ES-I3 (cell line): Measurements from ENCODE around the gene RFX7.

ENCODE experiments used
- H3K36me3 ChIP-seq: 2 replicates; pipeline ENCODE4 v1.6.1; 2013; ENCODE audit warnings: mild to moderate bottlenecking, low read length, control low read depth, moderate library complexity; ENCODE audit not compliant: insufficient read depth
- H3K4me1 ChIP-seq: 2 replicates; pipeline ENCODE4 v1.6.1; 2013; ENCODE audit warnings: mild to moderate bottlenecking, control low read depth, low read length; ENCODE audit not compliant: insufficient read depth
- H3K9ac ChIP-seq: 2 replicates; pipeline ENCODE4 v1.6.1; 2013; ENCODE audit warnings: low read depth, mild to moderate bottlenecking, low read length, moderate library complexity
- H3K9me3 ChIP-seq: 2 replicates; pipeline ENCODE4 v1.6.1; 2013; ENCODE audit warnings: mild to moderate bottlenecking, low read length, moderate library complexity; ENCODE audit not compliant: control insufficient read depth, insufficient read depth

RFX7 gene

DNA sequence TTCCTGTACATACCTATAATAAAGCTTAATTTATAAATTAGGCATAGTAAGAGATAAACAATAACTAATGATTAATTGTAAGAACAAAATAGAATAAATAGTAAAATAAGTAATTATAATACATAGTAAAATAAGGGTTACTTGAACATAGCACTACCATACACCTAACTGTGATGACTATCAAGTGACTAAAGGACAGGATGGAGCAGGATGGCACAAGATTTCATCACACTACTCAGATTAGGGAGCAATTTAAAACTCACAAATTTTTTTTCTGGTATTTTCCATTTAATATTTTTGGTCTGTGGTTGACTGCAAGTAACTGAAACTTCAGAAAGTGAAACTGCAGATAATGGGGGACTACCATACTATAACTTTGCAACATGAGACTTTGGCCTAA is 14.8 kb downstream of the RFX7 start:
- Histone ChIP-seq H3K36me3 (peaks cover 8% of the 10 kb centered on the region; the same call in 1 of the 2 replicates), H3K4me1 (no peaks in the 10 kb centered on the region), H3K9me3 (peaks cover 37% of the 10 kb centered on the region), H3K9ac (no peak overlapping the region)

DNA sequence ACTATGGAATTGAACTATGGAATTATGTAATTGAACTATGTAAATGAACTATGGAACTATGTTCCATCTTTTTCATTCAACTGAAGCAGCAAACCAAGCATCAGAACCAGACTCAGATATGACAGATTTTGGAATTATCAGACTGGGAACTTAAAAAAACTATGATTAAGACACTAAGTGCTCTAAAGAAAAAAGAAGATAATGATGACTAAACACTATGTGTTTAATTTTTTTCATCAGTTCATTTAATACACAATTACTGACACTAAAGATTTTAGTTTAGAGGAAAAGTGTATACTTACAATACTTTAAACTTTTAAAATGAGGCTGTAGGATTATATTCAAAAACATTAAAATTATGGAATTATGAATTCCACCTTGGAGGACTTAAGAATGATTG is 15.3 kb downstream of the RFX7 start:
- peaks cover 36% of the 10 kb centered on the region for H3K9me3 ChIP-seq
- peaks cover 8% of the 10 kb centered on the region; the same call in 1 of the 2 replicates for H3K36me3 ChIP-seq
- H3K9ac ChIP-seq: no peak overlapping the region
- no peaks in the 10 kb centered on the region for H3K4me1 ChIP-seq

DNA sequence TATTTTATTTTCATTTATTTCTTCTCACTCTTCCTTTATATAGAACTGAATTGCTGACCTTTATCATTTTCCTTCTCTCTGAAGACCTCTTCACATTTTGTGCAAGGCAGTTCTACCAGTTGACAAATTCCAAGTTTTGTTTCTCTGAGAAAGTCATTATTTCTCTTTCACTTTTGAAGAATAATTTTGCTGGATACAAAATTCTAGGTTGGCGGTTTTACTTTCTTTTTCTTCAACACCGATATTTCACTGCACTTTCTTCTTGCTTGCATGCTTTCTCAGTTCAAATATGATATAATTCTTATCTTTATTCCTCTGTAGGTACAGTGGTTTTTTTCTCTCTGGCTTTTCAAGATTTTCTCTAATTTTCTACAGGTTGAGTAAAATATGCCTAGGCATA is 15.9 kb downstream of the RFX7 start:
- peaks cover 36% of the 10 kb centered on the region for H3K9me3 ChIP-seq
- no peak overlapping the region for H3K9ac ChIP-seq
- H3K4me1 ChIP-seq: no peaks in the 10 kb centered on the region
- H3K36me3 ChIP-seq: peaks cover 6% of the 10 kb centered on the region; the same call in 1 of the 2 replicates

DNA sequence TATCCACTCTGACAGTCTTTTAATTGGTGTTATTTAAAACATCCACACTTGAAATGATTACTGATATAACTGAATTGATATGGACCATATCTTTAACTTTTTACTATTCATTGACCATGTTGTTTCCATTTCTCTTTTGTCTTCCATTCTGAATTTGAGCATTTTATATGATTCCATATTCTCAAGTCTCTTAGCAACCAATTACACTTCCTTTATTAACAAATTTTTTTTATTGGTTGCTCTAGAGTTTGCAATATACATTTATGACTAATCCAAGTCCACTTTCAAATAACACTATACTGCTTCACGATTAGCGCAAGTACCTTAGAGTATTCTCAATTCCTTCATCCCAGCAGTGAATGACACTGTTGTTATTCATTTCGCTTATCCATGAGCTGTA is 16.4 kb downstream of the RFX7 start:
- Histone ChIP-seq H3K4me1 (no peaks in the 10 kb centered on the region), H3K9ac (no peak overlapping the region), H3K9me3 (peaks cover 36% of the 10 kb centered on the region), H3K36me3 (0 out of 2 replicates have a peak, but pooled peaks cover under 1% of the 10 kb centered on the region)

DNA sequence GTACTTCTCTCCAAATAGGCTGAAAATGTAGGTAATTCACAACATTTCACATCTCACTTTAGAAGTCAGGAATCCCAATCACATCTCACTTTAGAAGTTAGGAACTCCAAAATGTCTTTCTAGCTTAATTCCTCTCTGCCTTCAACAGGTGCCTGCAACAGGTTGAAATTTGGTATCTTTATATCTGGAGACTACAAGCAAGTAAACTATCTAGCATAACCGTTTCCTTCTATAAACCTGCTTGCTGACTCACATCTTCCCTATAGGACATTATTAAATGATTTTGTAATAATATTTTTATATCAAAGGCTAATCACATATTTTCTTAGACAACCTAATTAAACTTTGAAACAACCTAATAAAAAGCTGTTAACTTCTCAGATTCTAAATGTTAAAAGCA is 18.2 kb downstream of the RFX7 start:
- Histone ChIP-seq H3K36me3 (no peaks in the 10 kb centered on the region; the same call in 1 of the 2 replicates), H3K9ac (no peak overlapping the region), H3K9me3 (peaks cover 30% of the 10 kb centered on the region), H3K4me1 (no peaks in the 10 kb centered on the region)

DNA sequence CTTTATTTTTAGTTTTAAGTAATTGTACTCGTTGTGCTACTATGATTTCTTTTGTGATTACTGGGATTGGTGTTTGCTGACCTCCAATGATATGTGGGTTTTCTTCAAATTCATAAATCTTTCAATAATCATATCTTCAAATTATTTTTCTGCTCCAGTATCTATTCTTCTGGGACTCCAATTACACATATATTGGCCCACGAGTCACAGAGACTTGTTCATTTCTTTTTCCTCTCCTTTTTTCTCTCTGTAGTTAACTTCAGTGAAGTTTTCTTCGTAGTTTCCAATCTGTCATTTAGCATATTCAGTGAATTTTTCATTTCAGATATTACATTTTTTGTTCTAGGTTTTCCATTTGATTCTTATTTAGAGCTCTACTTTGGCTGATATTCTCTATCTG is 21.4 kb downstream of the RFX7 start:
- no peaks in the 10 kb centered on the region for H3K4me1 ChIP-seq
- H3K36me3 ChIP-seq: no peaks in the 10 kb centered on the region; the same call in 1 of the 2 replicates
- peaks cover 22% of the 10 kb centered on the region for H3K9me3 ChIP-seq
- H3K9ac ChIP-seq: no peak overlapping the region

DNA sequence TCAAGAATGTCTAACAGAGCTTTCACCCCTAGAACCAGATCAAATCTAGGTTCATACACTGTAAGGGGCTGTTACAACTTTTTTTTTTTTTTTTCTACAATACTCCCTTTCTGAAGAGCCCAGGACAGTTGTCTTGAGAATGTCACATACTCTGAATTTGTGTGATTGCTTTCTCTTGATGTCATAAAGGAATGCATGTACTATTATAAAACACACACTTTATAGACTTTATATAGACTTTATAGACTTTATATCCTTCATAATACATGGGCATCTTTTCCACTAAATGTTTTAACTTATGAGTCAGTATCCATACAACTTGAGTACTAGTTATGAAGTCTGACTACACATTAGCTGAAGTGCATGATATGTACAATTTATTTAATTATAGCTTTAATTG is 26.3 kb downstream of the RFX7 start:
- Histone ChIP-seq H3K4me1 (no peaks in the 10 kb centered on the region), H3K9ac (no peak overlapping the region), H3K36me3 (no peaks in the 10 kb centered on the region; the same call in 1 of the 2 replicates), H3K9me3 (peaks cover 6% of the 10 kb centered on the region; the same call in 1 of the 2 replicates)

DNA sequence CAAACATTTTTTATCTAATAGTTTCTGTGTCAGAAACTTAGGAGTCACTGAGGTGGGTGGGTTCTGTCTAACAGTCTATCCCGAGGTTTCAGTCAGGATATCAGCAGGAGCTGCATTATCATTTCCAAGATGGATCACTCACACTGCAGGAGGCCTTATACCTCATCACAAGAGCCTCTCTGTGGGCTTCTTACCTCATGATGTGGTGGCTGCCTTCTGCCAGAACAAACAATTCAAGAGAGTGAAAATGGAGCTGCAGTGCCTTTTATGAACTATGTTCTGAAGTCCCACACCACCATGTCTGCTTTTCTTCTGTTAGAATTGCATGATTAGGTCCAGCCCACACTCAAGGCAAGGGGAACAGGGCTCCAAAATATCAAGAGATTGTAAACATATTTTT is 27.9 kb downstream of the RFX7 start:
- no peaks in the 10 kb centered on the region for H3K4me1 ChIP-seq
- no peak overlapping the region for H3K9ac ChIP-seq
- H3K36me3 ChIP-seq: no peaks in the 10 kb centered on the region
- 0 out of 2 replicates have a peak, but pooled peaks cover 3% of the 10 kb centered on the region for H3K9me3 ChIP-seq

DNA sequence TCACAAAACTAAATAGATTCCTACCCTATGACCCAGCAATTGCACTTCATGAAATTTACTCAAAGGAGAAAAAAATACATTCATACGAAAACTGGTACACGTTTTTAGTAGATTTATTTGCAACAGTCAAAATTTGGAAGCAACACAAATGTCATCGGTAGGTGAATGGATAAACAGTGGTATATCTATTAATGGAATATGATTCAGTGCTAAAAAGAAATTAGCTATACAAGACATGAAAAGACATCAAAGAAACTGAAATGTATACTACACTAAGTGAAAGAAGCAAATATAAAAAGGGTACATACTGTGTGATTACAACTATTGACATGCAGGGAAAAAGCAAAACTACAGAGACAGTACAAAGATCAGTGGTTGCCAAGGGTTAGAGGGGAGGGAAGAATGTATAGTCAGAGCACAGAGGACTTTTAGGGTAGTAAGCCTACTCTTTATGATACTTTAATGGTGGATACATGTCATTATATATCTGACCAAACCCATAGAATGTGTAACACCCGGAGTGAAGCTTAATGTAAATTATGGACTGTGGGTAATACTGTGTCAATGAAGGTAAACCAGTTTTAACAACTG is 31.6 kb downstream of the RFX7 start:
- H3K36me3 ChIP-seq: no peaks in the 10 kb centered on the region
- 0 out of 2 replicates have a peak, but pooled peaks cover 3% of the 10 kb centered on the region for H3K4me1 ChIP-seq
- H3K9me3 ChIP-seq: 0 out of 2 replicates have a peak, but pooled peaks cover 3% of the 10 kb centered on the region

DNA sequence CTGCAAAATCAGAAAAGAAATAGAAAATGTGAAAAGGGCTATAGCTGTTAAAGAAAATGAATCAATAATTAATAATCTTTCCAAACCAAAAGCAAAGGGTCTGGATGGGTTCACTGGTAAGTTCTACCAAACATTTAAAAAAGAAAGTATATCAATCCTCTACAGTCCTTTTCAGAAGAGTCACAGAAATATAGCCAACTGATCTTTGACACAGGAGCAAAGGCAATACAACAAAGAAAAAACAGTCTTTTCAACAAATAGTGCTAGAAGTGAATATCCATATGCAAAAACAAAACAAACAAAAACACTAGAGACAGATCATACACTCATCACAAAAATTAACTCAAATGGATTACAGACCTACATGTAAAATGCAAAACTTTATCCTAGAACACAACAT is 32.6 kb downstream of the RFX7 start:
- Histone ChIP-seq H3K9ac (no peak overlapping the region), H3K9me3 (0 out of 2 replicates have a peak, but pooled peaks cover 3% of the 10 kb centered on the region), H3K4me1 (0 out of 2 replicates have a peak, but pooled peaks cover 3% of the 10 kb centered on the region), H3K36me3 (no peaks in the 10 kb centered on the region)

More for the DNA sequence above, 31.6 kb downstream of the RFX7 start:
- H3K9ac ChIP-seq: no peak overlapping the region

DNA sequence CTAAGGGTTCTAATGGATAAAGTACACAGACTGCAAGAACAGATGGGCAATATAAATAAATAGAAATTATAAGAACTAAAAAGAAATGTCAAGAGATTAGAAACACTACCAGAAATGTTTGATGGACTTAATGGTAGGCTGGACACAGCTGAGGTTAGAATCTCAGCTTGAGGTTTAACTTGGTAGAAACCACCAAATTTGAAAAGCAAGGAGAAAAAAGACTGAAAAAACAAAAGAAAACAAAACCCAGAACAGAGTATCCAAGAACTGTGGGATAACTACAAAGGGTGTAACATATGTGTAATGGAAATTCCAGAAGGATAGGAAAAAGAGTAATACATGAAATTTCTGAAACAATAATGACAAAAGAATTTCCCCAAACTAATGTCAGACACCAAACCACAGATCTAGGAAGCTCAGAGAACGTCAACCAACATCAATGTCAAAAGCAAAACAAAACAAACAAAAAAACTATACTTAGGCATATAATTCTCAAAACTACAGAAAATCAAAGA is 35.0 kb downstream of the RFX7 start:
- Histone ChIP-seq H3K4me1 (peaks cover 15% of the 10 kb centered on the region), H3K9me3 (0 out of 2 replicates have a peak, but pooled peaks cover 3% of the 10 kb centered on the region), H3K36me3 (no peaks in the 10 kb centered on the region), H3K9ac (no peak overlapping the region)

DNA sequence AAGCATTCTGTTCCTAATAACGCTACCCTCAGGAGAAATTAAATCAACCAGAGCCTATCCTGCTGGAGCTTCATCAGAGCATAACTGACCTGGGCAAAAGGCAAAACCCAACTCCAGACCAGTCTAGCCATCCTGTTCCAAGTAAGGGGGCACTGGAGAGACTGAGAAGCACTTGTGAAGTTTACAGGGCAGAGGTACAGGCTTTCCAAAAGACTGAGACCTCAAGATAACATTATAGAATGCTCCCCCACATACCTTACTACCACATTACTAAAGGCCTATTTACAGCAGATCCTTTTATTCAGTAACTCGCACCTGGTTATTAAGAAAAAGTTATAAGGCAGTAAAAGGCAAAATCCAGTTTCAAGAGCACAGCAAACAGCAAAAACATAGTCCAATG is 35.5 kb downstream of the RFX7 start:
- no peak overlapping the region for H3K9ac ChIP-seq
- H3K36me3 ChIP-seq: no peaks in the 10 kb centered on the region
- peaks cover 15% of the 10 kb centered on the region for H3K4me1 ChIP-seq
- H3K9me3 ChIP-seq: 0 out of 2 replicates have a peak, but pooled peaks cover 3% of the 10 kb centered on the region

DNA sequence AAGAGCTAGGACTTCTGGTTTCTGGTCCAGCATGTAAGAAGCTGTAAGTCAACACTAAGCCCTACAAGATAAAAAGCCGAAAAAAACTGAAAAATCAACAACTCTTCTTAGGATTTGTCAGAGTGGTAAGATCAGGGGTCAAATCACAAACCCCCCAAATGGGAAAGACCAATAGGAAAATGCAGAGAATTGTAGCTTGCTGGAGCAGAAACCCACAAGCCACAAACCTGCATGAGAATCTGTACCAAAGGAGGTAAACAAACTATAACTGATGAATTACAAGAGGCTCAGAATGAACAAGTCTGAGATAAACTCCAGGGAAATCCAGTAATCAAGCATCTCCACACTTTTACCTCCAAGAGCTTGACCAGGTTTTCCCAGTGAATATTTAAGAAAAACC is 36.0 kb downstream of the RFX7 start:
- Histone ChIP-seq H3K4me1 (peaks cover 15% of the 10 kb centered on the region), H3K9ac (no peak overlapping the region), H3K9me3 (0 out of 2 replicates have a peak, but pooled peaks cover 3% of the 10 kb centered on the region), H3K36me3 (no peaks in the 10 kb centered on the region)

DNA sequence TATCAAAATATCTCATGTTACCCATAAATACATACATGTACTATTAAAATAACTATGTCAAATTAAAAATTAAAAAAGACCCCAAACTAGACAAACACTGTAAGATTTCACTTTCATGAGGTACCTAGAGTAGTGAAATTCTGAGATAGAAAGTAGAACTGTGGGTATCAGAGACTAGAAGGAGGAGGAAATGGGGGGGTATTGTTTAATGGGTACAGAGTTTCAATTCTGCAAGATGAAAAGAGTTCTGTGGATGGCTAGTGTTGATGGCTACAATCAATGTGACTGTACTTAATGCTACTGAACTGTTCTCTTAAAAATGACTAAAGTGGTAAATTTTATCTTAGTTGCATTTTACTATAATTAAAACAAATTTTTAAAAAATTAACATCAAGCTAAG is 36.6 kb downstream of the RFX7 start:
- no peak overlapping the region for H3K9ac ChIP-seq
- peaks cover 15% of the 10 kb centered on the region for H3K4me1 ChIP-seq
- no peaks in the 10 kb centered on the region for H3K36me3 ChIP-seq
- H3K9me3 ChIP-seq: 0 out of 2 replicates have a peak, but pooled peaks cover 3% of the 10 kb centered on the region
